Fibroblast of lung (primary cell): ENCODE measurements around the gene GUCA2B.

Source experiments
- EZH2 ChIP-seq: IDR thresholded peaks from 2 replicates; pipeline ENCODE4 v1.5.1; 2012; ENCODE audit warnings: low read length, control low read depth, mild to moderate bottlenecking; ENCODE audit errors: missing control alignments
- TF ChIP-seq, protein P1 (sequence below), 2 donors: IDR thresholded peaks in 1 of 2; conservative IDR thresholded peaks in 1 of 2; 1 replicate in 1 of 2; 2 replicates in 1 of 2; pipeline ENCODE4 v1.5.1; 2011 to 2012; ENCODE audit warnings: low read length in 2 of 2, control low read depth in 1 of 2, inconsistent platforms in 1 of 2, low read depth in 1 of 2, mild to moderate bottlenecking in 1 of 2

DNA sequence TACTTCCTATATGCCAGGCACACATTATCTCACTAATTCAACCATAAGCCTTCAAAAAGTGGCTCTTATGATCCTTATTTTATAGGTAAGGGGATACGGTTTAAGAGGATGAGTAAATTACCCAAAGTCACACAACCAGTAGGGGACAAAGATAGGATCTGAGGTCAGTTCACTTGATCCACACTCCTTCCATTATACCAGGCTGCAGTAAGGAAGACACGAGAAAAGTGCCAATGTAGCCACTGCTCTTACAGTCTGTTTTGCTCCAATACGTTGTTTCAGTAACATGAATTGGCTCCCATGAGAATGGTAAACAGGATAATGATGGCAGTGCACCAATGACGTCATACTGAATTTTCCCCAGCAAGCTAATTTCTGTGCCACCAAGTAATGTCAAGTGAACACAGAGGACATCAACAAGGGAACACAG lies 26.7 kb downstream of the GUCA2B start:
- TF ChIP-seq, protein P1, sequence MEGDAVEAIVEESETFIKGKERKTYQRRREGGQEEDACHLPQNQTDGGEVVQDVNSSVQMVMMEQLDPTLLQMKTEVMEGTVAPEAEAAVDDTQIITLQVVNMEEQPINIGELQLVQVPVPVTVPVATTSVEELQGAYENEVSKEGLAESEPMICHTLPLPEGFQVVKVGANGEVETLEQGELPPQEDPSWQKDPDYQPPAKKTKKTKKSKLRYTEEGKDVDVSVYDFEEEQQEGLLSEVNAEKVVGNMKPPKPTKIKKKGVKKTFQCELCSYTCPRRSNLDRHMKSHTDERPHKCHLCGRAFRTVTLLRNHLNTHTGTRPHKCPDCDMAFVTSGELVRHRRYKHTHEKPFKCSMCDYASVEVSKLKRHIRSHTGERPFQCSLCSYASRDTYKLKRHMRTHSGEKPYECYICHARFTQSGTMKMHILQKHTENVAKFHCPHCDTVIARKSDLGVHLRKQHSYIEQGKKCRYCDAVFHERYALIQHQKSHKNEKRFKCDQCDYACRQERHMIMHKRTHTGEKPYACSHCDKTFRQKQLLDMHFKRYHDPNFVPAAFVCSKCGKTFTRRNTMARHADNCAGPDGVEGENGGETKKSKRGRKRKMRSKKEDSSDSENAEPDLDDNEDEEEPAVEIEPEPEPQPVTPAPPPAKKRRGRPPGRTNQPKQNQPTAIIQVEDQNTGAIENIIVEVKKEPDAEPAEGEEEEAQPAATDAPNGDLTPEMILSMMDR (conservative IDR thresholded peaks at IDR 0.05 in 1 of 2, IDR thresholded peaks at IDR 0.05 in 1 of 2; ENCODE audit: low read depth in 1 of 2, low read length in 2 of 2): no peak
- no peak for TF ChIP-seq EZH2
